ENCODE results near the gene FANCE. TPM values are rescaled to one million over a fixed set of nuclear protein-coding genes. Genes with fewer than 3 reads are reported as not detected.
A peak's percentile ranks its signal among the peaks of the same experiment; 100 is the strongest.
"Not testable (repeated sequence)": the region's sequence is repeated elsewhere in the genome, so short reads cannot be mapped to it uniquely, and the experiment has no call there.

FANCE gene
- total RNA-seq, 1 experiment from 2014 or later = 25.8 TPM

DNA sequence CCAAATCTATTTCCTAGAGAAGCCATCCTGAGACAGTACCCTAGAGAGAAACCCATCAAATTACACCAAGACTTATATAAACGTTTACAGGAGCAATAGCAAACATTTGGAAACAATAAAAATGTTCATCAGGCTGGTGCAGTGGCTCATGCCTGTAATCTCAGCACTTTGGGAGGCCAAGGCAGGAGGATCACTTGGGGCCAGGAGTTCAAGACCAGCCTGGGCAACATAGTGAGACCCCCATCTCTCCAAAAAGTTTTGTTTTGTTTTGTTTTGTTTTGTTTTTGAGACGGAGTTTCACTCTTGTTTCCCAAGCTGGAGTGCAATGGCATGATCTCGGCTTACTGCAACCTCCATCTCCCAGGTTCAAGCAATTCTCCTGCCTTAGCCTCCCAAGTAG is 19.4 kb upstream of the FANCE start:
- DNase-seq (ENCODE audit: low read depth) = not testable (repeated sequence)

DNA sequence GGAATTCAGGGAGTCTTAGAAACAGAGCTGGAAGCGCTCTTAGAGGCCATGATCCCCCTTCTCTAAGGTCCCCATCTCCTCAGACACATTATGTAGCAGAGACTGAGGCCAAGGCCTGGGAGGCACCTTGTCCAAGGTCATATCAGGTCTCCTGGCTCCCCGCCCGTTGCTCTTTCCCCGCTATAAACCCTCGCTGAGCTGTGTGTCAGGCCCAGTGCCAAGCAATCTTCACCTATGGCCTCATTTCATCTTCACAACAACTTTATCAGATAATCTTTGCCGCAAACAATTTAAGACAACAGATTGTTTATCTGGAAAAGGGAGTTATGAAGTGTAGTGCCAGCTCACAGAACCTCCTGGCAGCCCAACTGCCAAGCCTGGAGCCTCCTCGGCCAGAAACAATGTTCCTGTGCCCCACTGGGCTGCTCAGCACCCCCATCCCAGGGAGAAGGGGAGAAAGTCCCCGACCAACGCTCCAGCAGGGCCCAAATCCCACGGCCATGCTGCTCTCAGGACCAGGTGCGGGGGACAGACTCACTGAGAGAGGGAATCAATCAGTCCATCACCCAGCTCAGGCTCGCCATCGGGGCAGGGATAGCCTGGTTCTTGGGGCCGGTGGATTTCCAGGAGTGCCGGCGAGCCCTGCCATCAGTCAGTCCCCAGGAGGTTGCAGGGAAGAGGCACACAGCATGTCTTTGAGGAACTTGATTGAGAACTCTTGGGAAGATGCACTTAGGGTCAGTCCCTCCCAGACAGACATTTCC is 16.9 kb upstream of the FANCE start:
- no peak for DNase-seq (ENCODE audit: low read depth)

DNA sequence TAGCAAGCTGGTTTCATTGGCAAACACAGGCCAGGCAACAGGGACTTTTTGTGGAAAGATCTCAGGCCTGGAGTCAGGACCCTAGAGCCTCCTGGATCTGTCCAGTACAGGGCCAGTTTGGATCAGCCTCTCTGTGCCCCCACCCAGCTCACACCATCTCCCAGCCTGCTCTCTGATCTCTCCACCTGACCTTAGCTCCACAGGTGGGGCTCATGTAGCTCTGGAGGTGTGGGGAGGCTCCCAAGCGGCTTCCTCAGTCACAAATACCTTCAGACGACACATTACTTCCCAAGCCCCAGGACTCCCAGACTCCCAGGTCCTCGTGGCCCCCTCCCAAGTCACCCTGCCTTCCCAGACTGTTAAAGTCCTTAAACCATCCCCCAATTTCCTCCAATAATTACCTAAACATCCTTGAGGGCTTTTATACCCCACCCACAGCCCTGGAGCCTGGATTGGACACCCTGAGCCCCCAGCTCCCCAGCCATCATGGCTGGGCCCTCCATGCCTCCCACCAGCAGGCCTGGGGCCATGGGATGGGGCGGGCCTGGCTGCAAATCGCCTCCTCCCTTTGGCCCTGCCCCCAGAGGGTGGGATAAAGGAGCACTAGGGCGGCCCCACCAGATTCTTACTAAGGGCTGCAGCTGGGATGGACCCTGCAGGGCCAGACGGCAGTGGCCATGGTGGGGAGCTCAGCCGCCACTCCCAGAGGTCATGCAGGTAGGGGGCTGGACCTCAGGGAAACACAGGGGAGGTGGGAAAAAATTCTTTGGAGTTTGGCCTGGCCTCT is 15.9 kb upstream of the FANCE start:
- no peak for DNase-seq (ENCODE audit: low read depth)

DNA sequence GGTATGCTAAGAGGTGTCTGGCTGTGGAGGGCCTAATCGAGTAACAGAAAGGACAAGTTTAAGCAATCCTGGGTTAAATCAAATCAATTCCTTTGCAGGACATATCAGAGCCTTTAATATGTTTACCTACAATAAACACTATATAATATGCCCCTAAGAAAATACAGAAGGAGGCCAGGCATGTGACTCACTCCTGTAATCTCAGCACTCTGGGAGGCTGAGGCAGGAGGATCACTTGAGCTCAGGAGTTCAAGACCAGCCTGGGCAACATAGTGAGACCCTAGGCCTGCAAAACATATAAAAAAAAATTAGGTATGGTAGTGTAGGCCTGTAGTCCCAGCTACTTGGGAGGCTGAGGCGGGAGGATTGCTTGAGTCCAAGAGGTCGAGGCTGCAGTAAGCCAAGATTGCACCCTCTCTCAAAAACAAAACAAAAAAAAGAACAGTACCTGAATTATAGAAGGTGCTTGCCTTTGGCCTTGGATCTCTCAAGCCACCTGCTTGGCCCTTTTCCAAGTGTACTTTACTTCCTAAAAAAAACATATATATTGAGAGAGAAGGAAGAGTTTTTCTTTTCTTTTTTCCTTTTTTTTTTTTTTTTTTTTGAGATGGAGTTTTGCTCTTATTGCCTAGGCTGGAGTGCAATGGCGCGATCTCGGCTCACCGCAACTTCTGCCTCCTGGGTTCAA is 13.6 kb upstream of the FANCE start:
- DNase-seq (ENCODE audit: low read depth) = not testable (repeated sequence)

DNA sequence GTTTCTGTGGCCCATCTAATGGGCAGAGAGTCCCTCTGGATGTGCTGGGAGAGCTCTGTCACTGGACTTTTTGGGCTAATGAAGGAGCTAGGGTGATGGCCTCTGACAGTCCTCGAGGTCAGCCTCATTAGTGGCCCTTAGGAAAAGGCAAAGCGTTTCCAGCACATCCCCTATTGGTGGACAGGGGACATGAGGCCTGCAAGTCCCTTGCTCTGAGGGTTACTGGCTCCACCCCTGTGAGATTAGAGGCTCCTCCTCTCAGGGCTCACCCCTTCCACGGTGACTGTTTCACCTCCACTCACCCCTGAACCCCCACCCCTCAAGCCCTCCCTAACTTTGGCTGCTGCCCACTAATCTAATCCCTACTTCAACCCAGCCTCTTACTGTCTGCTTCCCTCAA is 12.8 kb upstream of the FANCE start:
- no peak for DNase-seq (ENCODE audit: low read depth)

DNA sequence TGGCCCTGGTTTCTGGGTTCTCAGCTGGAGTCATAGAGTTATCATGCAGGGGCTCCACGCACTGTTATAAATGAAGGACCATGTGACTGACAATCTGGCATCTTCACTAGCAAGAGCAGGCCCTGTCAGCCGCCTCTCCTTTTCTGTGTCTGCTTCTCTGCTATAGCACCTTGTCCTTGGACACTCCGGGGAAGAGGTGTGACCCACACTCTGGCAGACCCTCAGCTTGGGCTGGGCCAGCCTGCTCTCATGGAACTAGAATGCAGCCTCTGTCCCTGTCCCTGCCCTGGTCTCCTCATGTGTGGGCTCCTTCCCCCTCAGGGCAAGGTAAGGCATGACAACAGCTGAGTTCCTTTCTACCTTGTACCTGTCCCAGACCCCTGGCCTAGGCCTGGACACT is 10.9 kb upstream of the FANCE start:
- DNase-seq (ENCODE audit: low read depth) = no peak

DNA sequence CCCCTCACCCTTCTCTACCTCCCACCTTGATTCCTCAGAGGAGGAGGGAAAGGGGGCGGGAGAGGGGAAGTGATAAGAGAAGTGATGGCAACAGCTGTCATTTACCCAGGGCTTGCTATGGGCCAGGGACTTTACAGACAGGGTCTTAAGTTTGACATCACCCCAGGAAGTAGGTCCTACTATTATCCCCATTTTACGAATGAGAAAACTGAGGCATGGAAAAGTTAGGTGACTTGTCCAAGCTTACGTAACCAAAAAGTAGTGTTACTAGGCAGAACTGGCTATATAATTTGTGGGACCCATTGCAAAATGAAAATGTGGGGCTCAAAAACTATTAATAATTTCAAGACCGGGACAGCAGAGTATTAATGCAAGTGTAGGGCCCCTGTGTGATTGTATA is 10.5 kb upstream of the FANCE start:
- DNase-seq (ENCODE audit: low read depth) = no peak

DNA sequence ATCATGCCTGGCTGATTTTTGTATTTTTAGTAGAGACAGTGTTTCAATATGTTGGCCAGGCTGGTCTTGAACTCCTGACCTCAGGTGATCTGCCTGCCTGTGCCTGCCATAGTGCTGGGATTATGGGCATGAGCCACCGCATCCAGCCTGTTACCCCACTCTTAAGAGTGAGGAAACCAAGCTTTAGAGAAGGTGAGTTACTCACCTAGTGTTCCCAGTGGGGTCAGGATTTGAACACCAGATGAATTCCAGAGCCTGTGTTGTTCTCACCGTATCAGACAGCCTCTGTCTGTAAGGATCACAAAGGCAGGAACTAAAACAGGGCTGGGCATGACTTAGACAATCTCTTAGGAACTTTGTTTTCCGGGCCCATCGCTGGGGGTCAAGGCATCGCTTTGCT is 9.4 kb upstream of the FANCE start:
- DNase-seq (ENCODE audit: low read depth) = no peak

DNA sequence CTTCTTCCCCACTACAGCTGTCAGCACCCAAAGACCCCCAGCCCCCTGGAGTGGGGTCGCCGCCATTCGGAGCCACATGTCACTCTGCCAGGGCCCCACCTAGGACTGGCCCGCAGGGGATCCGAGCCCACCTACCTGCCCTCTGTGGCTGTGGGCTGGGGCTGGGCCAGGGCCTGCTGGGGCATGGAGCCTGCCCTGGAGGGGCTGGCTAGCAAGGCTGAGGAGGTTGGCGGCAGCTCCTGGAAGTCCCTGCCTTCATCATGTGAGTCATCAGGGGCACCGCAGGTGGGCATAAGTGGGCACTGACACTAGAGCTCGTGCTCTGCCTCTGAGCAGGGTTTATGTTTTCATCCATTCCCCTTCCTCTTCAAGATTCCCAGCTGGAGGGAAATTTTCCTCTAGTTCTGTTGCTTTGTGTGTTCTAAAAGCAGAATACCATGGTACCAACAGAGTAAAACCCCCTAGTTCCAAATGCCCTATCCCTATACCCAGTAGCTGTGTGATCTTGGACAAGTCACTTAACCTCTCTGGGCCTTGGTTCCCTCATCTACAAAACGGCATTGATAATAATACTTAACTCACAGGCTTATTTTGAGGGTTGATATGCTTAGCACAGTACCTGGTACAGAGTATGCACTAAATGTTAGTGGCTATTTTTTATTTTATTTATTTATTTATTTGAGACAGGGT is 8.7 kb upstream of the FANCE start:
- peak; percentile 51 for DNase-seq (ENCODE audit: low read depth)

DNA sequence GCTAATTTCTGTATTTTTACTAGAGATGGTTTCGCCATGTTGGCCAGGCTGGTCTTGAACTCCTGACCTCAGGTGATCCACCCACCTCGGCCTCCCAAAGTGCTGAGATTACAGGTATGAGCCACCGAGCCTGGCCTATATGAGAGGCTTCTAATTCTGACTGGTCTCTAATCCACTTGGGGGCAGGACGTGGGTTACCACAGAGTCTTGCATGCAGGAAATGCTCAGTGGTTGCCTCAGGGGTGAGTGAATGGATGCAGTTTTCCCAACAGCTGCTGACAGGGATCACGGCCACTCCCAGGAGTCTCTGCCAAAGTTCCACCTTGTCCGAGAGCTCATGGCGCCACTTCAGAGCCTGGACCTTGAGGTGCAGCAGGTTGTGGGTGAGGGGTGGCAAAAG is 6.4 kb upstream of the FANCE start:
- DNase-seq (ENCODE audit: low read depth) = peak; percentile 51

DNA sequence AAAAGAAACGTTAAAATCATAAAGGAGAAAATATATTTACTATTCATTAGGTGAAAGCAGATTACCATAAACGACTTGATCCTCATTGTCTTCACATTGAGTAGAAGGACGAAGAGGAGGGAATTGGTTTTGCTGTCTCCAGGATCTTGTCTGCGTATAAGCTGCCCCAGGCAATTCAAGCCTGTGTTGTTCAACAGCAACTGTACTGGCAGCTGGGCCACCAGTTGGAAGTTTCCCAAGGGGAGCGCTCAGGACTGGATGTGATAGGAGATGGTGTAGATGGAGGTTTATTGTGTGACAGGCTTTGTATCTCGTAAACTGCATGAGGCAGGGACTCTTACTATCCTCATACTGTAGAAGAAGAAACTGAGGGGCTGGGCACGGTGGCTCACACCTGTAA is 3.9 kb upstream of the FANCE start:
- DNase-seq (ENCODE audit: low read depth) = no peak

DNA sequence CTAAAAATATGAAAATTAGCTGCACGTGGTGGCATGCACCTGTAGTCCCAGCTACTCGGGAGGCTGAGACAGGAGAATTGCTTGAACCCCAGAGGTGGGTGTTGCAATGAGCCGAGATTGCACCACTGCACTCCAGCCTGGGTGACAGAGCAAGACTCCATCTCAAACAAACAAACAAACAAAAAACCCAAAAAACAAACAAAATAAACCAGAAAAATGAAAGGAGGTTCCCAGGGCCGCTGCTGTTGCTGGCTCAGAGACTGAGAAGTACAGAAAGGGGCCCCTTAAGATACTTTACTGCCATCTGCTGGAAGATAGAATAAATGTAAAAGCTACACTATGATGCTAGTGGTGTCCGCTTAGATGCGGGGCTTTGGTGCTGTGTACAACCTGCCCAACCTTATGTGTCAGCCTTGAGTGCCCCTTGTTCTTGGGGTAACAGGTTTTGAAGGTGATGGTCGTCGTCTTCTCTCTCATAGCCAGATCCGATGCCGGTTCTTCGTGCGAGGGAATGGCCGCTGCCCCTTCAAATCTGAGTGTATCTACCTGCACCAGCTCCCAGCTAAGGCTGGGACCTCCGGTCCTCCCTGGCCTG is 2.8 kb upstream of the FANCE start:
- peak; percentile 53 for DNase-seq (ENCODE audit: low read depth)

DNA sequence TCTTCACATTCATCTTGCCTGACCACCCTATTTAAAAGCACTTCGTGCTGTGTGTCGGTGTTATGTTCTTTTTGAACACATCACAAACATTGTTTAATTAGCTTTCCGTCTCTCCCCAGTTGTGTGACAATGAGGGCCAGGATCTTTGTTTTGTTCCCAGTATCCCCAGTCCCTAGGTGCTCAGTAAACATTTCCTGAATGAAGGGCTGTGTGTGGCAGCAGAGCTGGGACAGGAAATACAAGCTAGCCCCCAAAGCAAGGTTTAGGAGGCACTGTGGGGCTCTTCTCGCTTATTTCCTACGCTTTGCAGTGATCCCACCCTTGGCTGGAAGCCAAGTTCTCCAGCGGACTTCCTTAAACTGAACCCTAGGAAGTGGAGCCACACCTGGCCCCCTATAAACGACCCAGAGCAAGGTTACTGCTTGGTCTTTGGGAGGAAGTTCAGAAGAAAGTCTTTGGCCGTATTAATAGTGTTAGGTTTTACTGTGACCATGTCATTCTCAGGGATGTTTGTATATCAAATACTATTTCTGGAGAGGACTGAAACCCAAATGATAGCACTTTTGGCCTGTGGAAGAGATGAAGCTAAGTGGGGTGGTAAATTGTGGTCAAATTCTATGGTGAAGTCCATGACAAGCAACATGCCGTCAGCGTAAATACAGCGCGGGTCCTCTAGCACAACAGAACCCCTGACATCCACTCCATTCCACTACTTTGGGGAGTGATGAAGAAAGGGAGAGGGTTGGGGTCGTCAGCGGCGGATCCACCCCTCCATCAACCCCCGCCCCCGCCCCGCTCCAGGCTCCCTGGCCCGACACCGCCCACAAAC is 570 bp upstream of the FANCE start:
- DNase-seq (ENCODE audit: low read depth) = no peak

DNA sequence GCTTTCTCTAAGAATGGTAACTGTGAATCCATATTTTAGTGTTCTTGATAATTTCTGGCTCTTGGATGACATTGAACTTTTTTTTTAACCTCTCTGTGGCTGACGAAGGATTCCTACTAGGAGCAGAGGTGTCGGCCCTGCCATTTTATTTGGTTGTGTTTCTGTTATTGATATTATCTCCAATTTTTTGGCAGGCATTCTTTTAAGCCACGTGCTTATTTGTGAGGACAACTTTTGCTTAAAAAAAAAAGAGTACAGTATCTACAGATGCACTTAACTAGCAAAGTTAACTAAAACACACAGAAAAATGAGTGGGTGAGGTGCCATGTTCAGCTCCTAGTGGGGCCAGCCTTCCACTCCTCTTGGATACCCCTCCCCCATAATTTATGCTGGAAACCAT is 1.1 kb downstream of the FANCE start:
- DNase-seq (ENCODE audit: low read depth) = no peak

DNA sequence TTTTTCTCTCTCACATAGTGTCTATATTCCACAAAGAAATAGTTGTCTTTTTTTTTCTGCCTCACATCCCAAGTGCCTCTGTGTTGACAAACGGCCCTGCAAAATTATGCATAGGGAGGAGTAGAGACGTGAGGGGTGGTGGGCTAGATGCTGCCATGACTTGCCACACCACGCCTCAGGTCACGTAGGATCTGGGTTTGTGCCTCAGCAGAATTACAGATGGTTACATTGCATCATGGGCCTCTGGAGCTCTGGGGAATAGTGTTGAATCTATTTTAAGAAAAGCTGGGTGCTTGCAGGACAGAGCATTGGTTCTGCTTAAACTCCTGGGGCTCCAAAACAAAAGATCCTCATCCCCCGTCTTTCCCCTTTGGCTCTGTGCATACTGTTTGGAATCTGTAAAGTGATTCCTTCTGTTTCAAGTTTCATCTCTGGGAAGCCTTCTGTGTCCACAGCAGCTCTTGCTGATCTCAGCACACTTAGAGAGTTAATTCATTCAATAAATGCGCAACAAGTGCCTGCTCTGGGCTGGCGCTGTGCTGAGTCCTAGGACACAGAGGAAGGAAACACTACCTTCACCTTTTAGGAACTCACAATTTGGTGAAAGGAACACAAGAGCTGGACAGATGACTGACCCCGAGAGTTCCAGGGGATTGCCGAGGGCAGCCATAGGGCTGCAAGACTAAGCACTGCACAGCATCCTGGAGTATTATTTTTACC is 2.4 kb downstream of the FANCE start:
- no peak for DNase-seq (ENCODE audit: low read depth)

DNA sequence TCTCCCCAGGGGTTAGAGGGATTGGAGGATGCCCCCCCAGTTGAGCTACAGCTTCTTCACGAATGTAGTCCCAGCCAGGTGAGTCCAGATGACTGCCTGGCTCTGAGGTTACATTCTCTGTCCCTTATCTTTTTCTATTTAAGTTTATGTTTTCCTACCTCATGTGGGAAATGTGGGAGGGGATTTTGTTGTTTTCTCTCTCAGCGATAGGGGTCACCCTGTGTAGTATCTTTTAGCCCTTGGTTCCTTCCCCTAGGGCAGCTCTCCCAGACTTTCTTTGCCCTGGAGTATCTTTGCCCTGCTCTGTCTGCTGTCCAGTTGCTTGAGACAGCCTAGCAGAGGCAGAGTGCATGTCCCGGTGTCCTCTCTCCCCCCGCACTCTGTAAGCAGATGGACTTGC is 5.8 kb downstream of the FANCE start:
- no peak for DNase-seq (ENCODE audit: low read depth)

DNA sequence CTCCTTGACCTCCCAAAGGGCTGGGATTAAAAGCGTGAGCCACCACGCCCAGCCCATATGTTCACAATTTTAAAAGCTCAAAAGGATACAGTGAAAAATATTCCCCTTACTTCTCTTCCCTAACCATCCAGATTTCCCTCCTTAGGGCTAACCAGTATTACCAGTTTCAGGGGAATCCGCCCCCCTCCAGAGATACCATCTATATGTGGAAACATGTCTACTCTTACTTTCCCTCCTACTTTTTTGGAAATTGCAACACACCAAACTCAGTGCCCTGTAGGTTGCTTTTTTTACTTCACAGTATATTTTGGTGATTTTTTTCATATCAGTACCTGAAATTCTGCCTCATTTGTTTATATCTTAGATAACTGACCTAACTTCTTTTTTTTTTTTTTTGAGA is 9.1 kb downstream of the FANCE start:
- DNase-seq (ENCODE audit: low read depth) = no peak

DNA sequence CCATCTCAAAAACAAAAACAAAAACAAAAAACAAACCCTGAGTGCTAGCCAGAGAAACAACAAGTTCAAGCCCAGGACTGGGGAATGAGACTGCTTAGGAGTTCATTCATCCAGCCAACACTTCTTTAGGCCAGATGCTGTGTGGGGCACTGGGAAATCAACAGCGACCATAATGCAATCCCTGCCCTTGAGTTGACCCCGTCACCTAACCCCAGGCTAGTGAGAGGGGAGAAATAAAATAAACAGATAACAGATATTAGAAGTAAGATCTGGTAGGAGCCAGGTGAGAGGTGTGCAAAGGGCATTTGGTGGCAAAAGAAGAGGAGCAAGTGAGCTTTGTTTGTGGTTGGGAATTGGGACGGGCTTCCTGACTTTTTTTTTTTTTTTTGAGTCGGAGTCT is 11.2 kb downstream of the FANCE start:
- no peak for DNase-seq (ENCODE audit: low read depth)

DNA sequence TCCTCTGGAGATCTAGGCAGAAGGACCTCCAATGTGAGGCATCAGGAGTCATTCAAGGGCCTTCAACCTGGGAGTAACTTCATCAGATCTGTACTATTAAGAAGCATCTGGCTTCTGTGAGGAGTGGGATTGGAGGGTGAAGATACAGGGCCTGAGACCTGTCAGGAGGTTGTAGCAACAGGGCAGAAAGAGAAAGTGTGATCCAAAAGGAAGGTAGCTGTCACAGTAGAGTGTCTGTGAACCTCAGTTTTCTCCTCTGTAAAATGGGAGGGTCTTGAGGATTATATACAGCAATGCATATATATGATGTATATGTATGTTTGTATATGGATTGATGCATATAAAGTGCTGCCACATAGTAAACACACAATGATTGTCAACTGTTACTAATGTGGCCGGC is 13.5 kb downstream of the FANCE start:
- DNase-seq (ENCODE audit: low read depth) = no peak

Measured in Daoy (cell line).